ENCODE measurements around the gene ZBTB25.
"Not testable (repeated sequence)": the region's sequence is repeated elsewhere in the genome, so short reads cannot be mapped to it uniquely, and the experiment has no call there.

ZBTB25 gene

DNA sequence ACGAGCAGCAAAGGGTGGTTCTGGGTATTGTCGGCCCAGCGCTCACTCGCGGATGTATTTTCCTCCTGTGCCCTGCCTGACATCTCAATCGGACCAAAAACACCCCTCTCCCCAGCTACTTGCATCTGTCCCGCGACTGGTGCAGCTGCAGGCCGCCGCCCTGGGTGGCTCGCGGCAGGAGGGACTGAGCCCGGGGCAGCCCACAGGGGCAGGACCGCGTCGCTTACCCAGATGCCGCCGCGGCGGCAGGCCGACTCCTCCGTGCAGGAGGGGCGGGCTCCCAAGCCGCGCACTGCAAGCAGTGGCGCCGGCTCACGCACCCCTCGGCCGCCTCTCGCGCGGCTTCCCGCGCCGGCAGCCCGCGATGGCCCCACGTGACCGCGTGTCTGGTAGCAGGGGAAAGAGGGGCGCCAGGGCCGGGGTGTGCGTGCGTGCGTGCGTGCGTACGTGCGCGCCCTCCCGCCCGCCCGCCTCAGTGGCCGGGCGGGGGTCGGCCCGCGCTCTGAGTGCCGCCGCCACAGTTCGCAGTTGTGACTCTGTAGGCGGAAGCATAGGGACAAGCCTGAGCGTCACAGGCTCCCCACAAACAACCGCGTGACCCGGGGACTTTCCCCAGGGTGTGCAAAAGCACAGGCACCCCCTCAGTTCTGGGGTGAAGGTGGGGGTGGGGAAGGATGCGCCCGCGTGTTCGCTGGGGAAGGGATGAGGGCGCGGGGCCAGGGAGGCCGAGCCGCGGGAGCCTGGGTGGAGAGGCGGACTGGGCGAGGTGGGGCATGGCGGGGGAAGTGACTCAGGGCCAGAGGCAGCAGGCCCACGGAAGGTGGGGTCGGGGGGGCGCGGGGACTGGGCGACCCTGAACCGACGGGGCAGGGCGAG lies at the start of gene ZBTB25:
Gene ZBTB25, minus strand, starts transcription at position 405 of the 876 bp plus-strand sequence. CDS start 13,305 bp downstream, outside the sequence.
- DNase-seq (ENCODE audit: low read depth) = peak; percentile 90

- DNase-seq (ENCODE audit: low read depth) = no peak
These were observed 47.1 kb upstream of the ZBTB25 start for GRCh38 chr14:64550621-64551333.

DNA sequence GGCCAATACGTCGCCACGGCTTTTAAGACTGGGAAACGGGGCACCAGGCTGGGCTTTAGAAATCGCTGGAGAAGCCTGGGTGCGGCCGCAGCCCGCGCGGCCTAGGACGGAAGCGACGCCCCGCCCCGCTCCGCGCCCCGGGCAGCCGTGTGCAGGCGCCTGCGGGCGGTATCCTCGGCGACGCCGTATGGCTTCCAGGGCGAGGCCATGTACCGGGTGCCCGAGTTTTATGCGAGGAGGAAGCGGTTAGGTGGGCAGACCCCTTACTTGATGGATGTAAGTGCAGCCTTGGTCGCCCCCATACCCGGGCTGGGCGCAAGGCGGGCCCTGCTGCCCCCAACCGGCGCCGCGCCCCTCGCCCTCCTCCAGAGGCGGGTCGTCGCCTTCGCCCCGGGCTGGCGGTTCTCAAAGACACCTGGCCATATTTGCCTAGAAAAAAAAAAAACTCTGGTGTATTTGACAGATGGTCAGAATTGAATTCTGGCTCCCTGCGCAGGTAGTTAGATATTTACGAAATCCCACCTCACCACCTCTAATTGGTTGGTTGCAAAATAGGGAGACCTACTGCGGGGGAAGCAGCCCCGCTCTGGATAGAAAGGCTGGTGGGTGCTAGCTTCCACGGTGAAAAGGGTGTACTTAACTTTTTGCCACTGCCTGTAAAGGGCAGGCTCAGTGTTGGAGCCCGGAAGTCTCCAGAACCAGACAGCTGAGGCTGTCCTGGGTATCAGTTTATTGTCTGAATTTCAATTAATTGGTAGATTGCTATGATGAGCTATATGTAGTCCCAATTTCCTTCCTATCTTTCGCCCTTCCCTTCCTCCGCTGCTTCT lies 46.4 kb upstream of the ZBTB25 start, which contains the start of gene PPP1R36:
Gene PPP1R36, plus strand, starts transcription at position 171 of the 830 bp plus-strand sequence. Its CDS starts 37 bp downstream, at position 208.
- no peak for DNase-seq (ENCODE audit: low read depth)

DNA sequence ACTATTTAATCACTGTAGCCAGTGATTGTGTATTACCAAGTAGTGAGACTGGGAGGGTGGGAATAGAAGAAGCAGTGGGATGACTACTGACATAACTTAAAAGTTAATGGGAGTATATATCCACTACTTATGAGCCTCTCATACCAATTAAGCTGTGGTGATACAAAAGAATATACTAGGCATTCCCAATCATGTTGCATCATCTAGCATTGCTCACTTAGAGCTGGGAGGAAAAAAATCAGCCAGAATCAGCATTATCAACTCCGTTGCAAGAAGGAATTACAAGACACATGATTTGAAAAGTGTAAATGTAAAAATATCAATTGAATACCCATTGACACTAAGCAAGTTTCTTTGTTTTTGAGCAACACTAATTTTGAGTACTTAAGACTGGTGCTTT lies 45.4 kb upstream of the ZBTB25 start:
- no peak for DNase-seq (ENCODE audit: low read depth)

GRCh38 chr14:64544607-64545312 lies 41.1 kb upstream of the ZBTB25 start:
- DNase-seq (ENCODE audit: low read depth) = no peak

DNA sequence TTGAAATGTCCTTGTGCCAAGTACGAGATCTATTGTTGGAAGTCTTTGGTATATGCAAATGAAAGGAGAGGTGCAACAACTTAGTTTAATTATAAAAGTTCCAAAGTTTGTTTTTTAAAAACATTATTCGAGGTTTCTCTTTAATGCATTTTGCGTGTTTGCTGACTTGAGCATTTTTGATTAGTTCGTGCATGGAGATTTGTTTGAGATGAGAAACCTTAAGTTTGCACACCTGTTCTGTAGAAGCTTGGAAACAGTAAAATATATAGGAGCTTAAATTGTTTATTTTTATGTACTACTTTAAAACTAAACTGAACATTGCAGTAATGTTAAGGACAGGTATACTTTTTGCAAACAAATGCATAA lies 39.2 kb upstream of the ZBTB25 start:
- no peak for DNase-seq (ENCODE audit: low read depth)

- DNase-seq (ENCODE audit: low read depth) = no peak
These were observed 38.6 kb upstream of the ZBTB25 start for GRCh38 chr14:64541972-64542835.

DNA sequence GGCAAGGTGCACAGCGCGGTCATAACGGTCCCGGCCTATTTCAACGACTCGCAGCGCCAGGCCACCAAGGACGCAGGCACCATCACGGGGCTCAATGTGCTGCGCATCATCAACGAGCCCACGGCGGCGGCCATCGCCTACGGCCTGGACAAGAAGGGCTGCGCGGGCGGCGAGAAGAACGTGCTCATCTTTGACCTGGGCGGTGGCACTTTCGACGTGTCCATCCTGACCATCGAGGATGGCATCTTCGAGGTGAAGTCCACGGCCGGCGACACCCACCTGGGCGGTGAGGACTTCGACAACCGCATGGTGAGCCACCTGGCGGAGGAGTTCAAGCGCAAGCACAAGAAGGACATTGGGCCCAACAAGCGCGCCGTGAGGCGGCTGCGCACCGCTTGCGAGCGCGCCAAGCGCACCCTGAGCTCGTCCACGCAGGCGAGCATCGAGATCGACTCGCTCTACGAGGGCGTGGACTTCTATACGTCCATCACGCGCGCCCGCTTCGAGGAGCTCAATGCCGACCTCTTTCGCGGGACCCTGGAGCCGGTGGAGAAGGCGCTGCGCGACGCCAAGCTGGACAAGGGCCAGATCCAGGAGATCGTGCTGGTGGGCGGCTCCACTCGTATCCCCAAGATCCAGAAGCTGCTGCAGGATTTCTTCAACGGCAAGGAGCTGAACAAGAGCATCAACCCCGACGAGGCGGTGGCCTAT lies 37.8 kb upstream of the ZBTB25 start:
- no peak for DNase-seq (ENCODE audit: low read depth)

GRCh38 chr14:64540208-64541202 lies 36.9 kb upstream of the ZBTB25 start, which contains the start of gene HSPA2:
Gene HSPA2, plus strand, starts transcription at chr14:64540741. Its CDS starts 109 bp downstream, at chr14:64540850.
- DNase-seq (ENCODE audit: low read depth) = peak; percentile 90

GRCh38 chr14:64536488-64537245 lies 33.0 kb upstream of the ZBTB25 start:
- no peak for DNase-seq (ENCODE audit: low read depth)

- no peak for DNase-seq (ENCODE audit: low read depth)
These were observed 27.9 kb upstream of the ZBTB25 start for GRCh38 chr14:64531567-64531966.

DNA sequence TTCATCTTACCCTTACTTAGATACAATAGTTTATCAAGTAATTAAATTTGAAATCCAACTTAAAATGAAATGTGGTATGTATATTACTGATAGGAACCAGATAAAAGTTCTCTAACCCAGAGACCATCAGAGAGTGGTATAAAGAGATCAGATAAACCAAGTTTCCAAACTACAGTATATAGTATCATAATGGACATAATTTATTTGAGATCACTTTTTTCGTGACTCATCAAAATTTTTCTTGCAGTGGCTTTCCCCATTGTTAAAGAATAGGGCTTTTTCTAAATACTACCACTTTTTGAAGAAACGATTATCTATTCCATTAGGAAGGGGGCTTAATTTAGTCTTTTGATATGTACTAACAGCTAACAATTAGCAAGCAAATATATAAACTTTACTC lies 21.7 kb upstream of the ZBTB25 start:
- DNase-seq (ENCODE audit: low read depth) = no peak

DNA sequence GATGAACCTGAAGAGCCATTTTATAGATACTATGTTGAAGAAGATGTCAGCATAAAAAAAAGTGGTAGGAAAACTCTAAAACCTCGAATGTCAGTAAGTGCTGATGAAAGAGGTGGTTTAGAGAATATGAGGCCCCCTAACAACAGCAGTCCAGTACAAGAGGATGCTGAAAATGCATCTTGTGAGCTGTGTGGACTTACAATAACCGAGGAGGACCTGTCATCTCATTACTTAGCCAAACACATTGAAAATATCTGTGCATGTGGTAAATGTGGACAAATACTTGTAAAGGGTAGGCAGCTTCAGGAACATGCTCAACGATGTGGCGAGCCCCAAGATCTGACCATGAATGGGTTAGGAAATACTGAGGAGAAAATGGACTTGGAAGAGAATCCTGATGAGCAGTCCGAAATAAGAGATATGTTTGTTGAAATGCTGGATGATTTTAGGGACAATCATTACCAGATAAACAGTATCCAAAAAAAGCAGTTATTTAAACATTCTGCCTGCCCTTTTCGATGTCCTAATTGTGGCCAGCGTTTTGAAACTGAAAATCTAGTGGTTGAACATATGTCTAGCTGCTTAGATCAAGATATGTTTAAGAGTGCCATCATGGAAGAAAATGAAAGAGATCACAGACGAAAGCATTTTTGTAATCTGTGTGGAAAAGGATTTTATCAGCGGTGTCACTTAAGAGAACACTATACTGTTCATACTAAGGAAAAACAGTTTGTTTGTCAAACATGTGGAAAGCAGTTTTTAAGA lies 19.1 kb upstream of the ZBTB25 start:
- no peak for DNase-seq (ENCODE audit: low read depth)

- no peak for DNase-seq (ENCODE audit: low read depth)
These were observed 17.1 kb upstream of the ZBTB25 start for GRCh38 chr14:64520699-64521098.

DNA sequence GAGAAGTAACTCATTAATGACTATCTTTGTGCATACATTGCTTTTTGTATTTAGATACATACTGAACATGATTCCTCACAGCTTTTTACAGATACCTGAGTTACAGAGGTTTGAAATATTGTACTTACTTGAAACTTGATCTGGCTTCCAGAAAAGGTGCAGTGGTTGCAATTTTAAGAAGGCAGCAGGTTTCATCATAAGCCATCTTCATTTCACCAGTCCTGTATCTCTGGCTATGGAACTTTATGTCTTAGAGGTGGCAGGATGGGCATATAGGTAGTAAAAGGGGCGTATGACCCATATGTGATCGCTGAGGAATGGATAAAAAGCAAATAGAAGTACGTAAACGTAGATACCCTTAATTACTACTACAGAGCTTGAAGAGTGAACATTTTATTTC lies 14.6 kb upstream of the ZBTB25 start:
- DNase-seq (ENCODE audit: low read depth) = no peak

DNA sequence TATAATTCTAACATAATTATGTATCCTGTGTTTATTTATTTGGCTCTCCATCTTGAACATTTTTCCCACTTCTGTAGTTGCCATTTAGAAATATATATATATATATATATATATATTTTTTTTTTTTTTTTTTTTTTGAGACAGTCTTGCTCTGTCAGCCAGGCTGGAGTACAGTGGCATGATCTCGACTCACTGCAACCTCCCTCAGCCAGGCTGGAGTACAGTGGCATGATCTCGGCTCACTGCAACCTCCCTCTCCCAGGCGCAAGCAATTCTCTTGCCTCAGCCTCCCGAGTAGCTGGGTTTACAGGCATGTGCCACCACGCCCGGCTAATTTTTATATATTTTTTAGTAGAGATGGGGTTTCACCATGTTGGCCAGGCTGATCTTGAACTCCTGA lies 14.0 kb upstream of the ZBTB25 start:
- DNase-seq (ENCODE audit: low read depth) = not testable (repeated sequence)

DNA sequence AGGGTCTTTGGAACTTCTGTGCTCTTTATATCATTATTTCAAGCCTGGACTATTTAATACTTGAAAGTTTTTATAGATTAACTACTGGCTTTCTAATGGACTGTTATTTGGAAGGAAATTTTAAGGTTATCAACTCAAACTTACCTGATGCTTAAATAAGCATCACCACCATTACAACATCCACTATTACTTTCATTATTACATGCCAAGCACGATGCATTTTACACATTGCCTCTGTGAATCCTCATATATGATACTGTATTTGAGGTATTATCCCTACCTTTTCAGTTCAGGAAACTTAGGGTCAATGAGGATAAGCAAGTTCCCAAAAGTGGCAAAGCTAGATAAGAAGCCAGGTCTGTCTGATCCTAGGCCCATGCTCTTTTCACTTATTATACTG lies 13.3 kb upstream of the ZBTB25 start:
- no peak for DNase-seq (ENCODE audit: low read depth)
